ENCODE measurements around the gene B4GALNT3.

The B4GALNT3 gene

GRCh38 chr12:468671-469389 is 9.1 kb downstream of the B4GALNT3 start:
- DNase-seq: no peak

GRCh38 chr12:470133-470532 is 10.4 kb downstream of the B4GALNT3 start:
- no peak for DNase-seq

GRCh38 chr12:473198-473597 is 13.5 kb downstream of the B4GALNT3 start:
- no peak for DNase-seq

GRCh38 chr12:473863-474577 is 14.3 kb downstream of the B4GALNT3 start:
- DNase-seq: no peak

GRCh38 chr12:475286-475685 is 15.5 kb downstream of the B4GALNT3 start:
- DNase-seq: peak; percentile 83

GRCh38 chr12:479161-479560 is 19.4 kb downstream of the B4GALNT3 start:
- DNase-seq: no peak

- DNase-seq: no peak
Observed at GRCh38 chr12:480831-481816, 21.4 kb downstream of the B4GALNT3 start.

GRCh38 chr12:482061-482460 is 22.3 kb downstream of the B4GALNT3 start:
- no peak for DNase-seq

- no peak for DNase-seq
Observed at GRCh38 chr12:484096-484495, 24.4 kb downstream of the B4GALNT3 start.

GRCh38 chr12:490260-490659 is 30.5 kb downstream of the B4GALNT3 start:
- DNase-seq: no peak

GRCh38 chr12:495466-495865 is 35.7 kb downstream of the B4GALNT3 start:
- DNase-seq: no peak

- no peak for DNase-seq
Observed at GRCh38 chr12:496736-497135, 37.0 kb downstream of the B4GALNT3 start.

- no peak for DNase-seq
Observed at GRCh38 chr12:497501-498160, 37.9 kb downstream of the B4GALNT3 start.

GRCh38 chr12:499837-500458 is 40.2 kb downstream of the B4GALNT3 start:
- DNase-seq: no peak

- peak; percentile 41 for DNase-seq
Observed at GRCh38 chr12:501722-502447, 42.1 kb downstream of the B4GALNT3 start.

GRCh38 chr12:503111-503761 is 43.5 kb downstream of the B4GALNT3 start:
- peak; percentile 50 for DNase-seq

- DNase-seq: no peak
Observed at GRCh38 chr12:505221-505620, 45.5 kb downstream of the B4GALNT3 start.

GRCh38 chr12:507391-507796 is 47.7 kb downstream of the B4GALNT3 start:
- DNase-seq: no peak

- DNase-seq: no peak
Observed at GRCh38 chr12:508145-508544, 48.4 kb downstream of the B4GALNT3 start.

- no peak for DNase-seq
Observed at GRCh38 chr12:508795-509194, 49.1 kb downstream of the B4GALNT3 start.

GRCh38 chr12:509500-509899 is 49.8 kb downstream of the B4GALNT3 start:
- no peak for DNase-seq

All from NCI-H2171 treated with DMSO at 0.1 percent for 48 hours (cell line).